A673 (cell line): Measurements from ENCODE around the gene SLC25A21. TPM values are rescaled to one million over a fixed set of nuclear protein-coding genes. Genes with fewer than 3 reads are reported as not detected.

Source experiments
- BruUV-seq: library from RNA; stranded (reverse); fragments of 400-500 nt; replicated peaks from 2 replicates; lab custom pipeline; 2021; lab: Mats Ljungman, UMichigan
- CTCF ChIA-PET: fragments of 300-600 bp; sonication (Branson Sonifier 250); formaldehyde crosslinking; loops from one replicate; lab custom pipeline; 2022; ENCODE audit warnings: antibody characterized with exemption; lab: Charles Lee
- POLR2A ChIA-PET: fragments of 300-600 bp; sonication (Branson Sonifier 250); formaldehyde crosslinking; loops from one replicate; lab custom pipeline; 2022; ENCODE audit warnings: antibody characterized with exemption; ENCODE audit not compliant: low non-redundant PET; lab: Charles Lee
- DNase-seq: peaks from one replicate; pipeline ENCODE4 v3.0.0-alpha.2; 2015; ENCODE audit warnings: low spot score
- H3K27ac ChIP-seq: fragments of 200-600 bp; sonication (generic); 2 replicates; pipeline ENCODE4 v1.5.1; 2016; ENCODE audit warnings: mixed run types, low read depth, mild to moderate bottlenecking, mixed read lengths, antibody characterized with exemption, low read length; ENCODE audit not compliant: poor library complexity, severe bottlenecking
- H3K27me3 ChIP-seq: fragments of 200-600 bp; sonication (generic); replicated peaks from 2 replicates; pipeline ENCODE4 v1.6.1; 2017; ENCODE audit warnings: mixed run types, low read depth, mild to moderate bottlenecking, mixed read lengths, antibody characterized with exemption, low read length; ENCODE audit not compliant: insufficient read depth, poor library complexity
- H3K36me3 ChIP-seq: fragments of 200-600 bp; sonication (generic); 2 replicates; pipeline ENCODE4 v1.6.1; 2016; ENCODE audit warnings: mixed run types, mild to moderate bottlenecking, mixed read lengths, antibody characterized with exemption, low read length; ENCODE audit not compliant: insufficient read depth, poor library complexity, severe bottlenecking
- H3K4me1 ChIP-seq: fragments of 200-600 bp; sonication (generic); 2 replicates; pipeline ENCODE4 v1.6.1; 2017; ENCODE audit warnings: mixed run types, mild to moderate bottlenecking, mixed read lengths, antibody characterized with exemption, low read length; ENCODE audit not compliant: insufficient read depth, poor library complexity, severe bottlenecking
- H3K4me3 ChIP-seq: fragments of 200-600 bp; sonication (generic); 2 replicates; pipeline ENCODE4 v1.5.1; 2016; ENCODE audit warnings: low read depth, mixed run types, mild to moderate bottlenecking, mixed read lengths, low read length; ENCODE audit not compliant: poor library complexity, severe bottlenecking
- H3K9me3 ChIP-seq: fragments of 200-600 bp; sonication (generic); 2 replicates; pipeline ENCODE4 v1.6.1; 2016; ENCODE audit warnings: mixed run types, low read depth, mild to moderate bottlenecking, mixed read lengths, antibody characterized with exemption, low read length; ENCODE audit not compliant: poor library complexity, severe bottlenecking
- CTCF ChIP-seq: fragments of 300-800, 200-600 bp; sonication (generic); conservative IDR thresholded peaks from 2 replicates; pipeline ENCODE4 v1.5.1; 2017; ENCODE audit warnings: low read depth, mild to moderate bottlenecking, antibody characterized with exemption, low read length, moderate library complexity, mixed read lengths
- EZH2 ChIP-seq: fragments of 200-600 bp; sonication (generic); IDR thresholded peaks from 2 replicates; pipeline ENCODE4 v1.6.1; 2017; ENCODE audit warnings: borderline replicate concordance, low read depth, mild to moderate bottlenecking, mixed read lengths, antibody characterized with exemption, low read length; ENCODE audit not compliant: poor library complexity, severe bottlenecking
- intact Hi-C: fragments of 100-400 bp; cut with micrococcal nuclease; formaldehyde crosslinking; loops from one replicate; pipeline ENCODE4 v1.10.0; 2022; ENCODE audit not compliant: unreplicated experiment
- total RNA-seq: library from RNA; stranded (reverse); gene quantifications from 2 replicates; pipeline ENCODE4 v1.2.3, GENCODE V29; 2021

The SLC25A21 gene
- total RNA-seq, 1 experiment from 2014 or later: 4.7 TPM

- ChIA-PET CTCF (no interaction called here), POLR2A (no interaction called here)
- TF ChIP-seq EZH2: no peak
- TF ChIP-seq CTCF: no peak
- H3K27ac ChIP-seq: no peak overlapping the region
- intact Hi-C loops: loop anchor here (5.0 kb wide), 3 partner anchors 183 to 468 kb away; no protein-coding TSS in a partner anchor
- H3K36me3 ChIP-seq: no peaks in the 10 kb centered on the region
- no peak overlapping the region for H3K4me3 ChIP-seq
- DNase-seq: no peak
- no peaks in the 10 kb centered on the region for H3K9me3 ChIP-seq
- no TSS peak for BruUV-seq
- no peaks in the 10 kb centered on the region for H3K27me3 ChIP-seq
- peaks cover 10% of the 10 kb centered on the region for H3K4me1 ChIP-seq
Measured at GRCh38 chr14:37115406-37115805, 57.0 kb downstream of the SLC25A21 start.

GRCh38 chr14:37114559-37114958, 57.8 kb downstream of the SLC25A21 start:
- BruUV-seq: no TSS peak
- Histone ChIP-seq H3K9me3 (no peaks in the 10 kb centered on the region), H3K36me3 (no peaks in the 10 kb centered on the region), H3K4me1 (peaks cover 10% of the 10 kb centered on the region), H3K27ac (no peak overlapping the region), H3K27me3 (no peaks in the 10 kb centered on the region), H3K4me3 (no peak overlapping the region)
- ChIA-PET CTCF (interaction anchor here (0.9 kb wide), 1 partner anchor 465 kb away, joined by 6 read pairs; no protein-coding TSS in a partner anchor), POLR2A (no interaction called here)
- intact Hi-C loops: no loop called here
- no peak for DNase-seq
- no peak for TF ChIP-seq CTCF
- TF ChIP-seq EZH2: no peak

GRCh38 chr14:37114002-37114401, 58.4 kb downstream of the SLC25A21 start:
- BruUV-seq: no TSS peak
- Histone ChIP-seq H3K36me3 (no peaks in the 10 kb centered on the region), H3K27ac (no peak overlapping the region), H3K4me1 (peaks cover 10% of the 10 kb centered on the region), H3K9me3 (no peaks in the 10 kb centered on the region), H3K4me3 (no peak overlapping the region), H3K27me3 (no peaks in the 10 kb centered on the region)
- DNase-seq: no peak
- TF ChIP-seq EZH2: no peak
- no peak for TF ChIP-seq CTCF
- intact Hi-C loops: no loop called here
- ChIA-PET CTCF (interaction anchor here (0.9 kb wide), 1 partner anchor 465 kb away, joined by 6 read pairs; no protein-coding TSS in a partner anchor), POLR2A (no interaction called here)
